Stomach smooth muscle (tissue), 2 donors: ENCODE measurements around the gene RAB20.

Experiments used
- H3K27ac ChIP-seq: one replicate; pipeline ENCODE4 v1.7.0; 2013; ENCODE audit warnings: mild to moderate bottlenecking, low read length, inconsistent platforms
- H3K27me3 ChIP-seq, 2 donors: one replicate each; pipeline ENCODE4 v1.7.0; 2013; ENCODE audit warnings: low read length in 2 of 2; ENCODE audit not compliant: insufficient read depth in 2 of 2, control insufficient read depth in 1 of 2
- H3K36me3 ChIP-seq, 2 donors: one replicate each; pipeline ENCODE4 v1.7.0; 2013; ENCODE audit warnings: low read length in 2 of 2; ENCODE audit not compliant: control insufficient read depth in 2 of 2, insufficient read depth in 2 of 2
- H3K4me1 ChIP-seq: one replicate; pipeline ENCODE4 v1.7.0; 2013; ENCODE audit warnings: low read length; ENCODE audit not compliant: control insufficient read depth, insufficient read depth
- H3K4me3 ChIP-seq, 2 donors: one replicate each; pipeline ENCODE4 v1.7.0; 2013; ENCODE audit warnings: low read length in 2 of 2
- H3K9ac ChIP-seq, 2 donors: one replicate each; pipeline ENCODE4 v1.7.0; 2013; ENCODE audit warnings: low read length in 2 of 2, mild to moderate bottlenecking in 1 of 2
- H3K9me3 ChIP-seq, 2 donors: one replicate each; pipeline ENCODE4 v1.7.0; 2013; ENCODE audit warnings: low read length in 2 of 2; ENCODE audit not compliant: control insufficient read depth in 2 of 2
- donor health status: healthy.
- donor health status: Pancreatic carcinoma.

The RAB20 gene

DNA sequence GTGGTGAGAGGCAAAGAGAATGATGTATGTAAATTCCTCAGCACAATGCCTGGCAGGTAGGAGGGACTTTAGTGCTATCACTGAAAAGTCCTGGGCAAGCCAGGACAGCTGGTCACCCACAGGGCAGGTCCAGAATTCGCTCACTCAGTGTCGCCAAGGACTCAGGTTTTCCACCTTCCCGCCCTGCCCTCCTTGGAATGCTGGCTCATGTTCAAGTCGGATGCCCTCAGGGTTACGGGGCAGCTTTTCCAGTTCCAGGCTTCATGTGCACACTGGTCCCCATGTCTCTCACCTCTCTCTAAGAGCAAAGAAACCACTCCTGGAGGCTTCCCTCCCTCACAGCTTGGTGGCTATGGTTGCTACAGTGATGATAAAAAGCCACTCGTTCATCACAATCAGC lies 29.1 kb upstream of the RAB20 start:
- Histone ChIP-seq H3K36me3 (no peaks in the 10 kb centered on the region), H3K9ac (no peak overlapping the region), H3K9me3 (no peaks in the 10 kb centered on the region), H3K27ac (no peak overlapping the region), H3K27me3 (no peaks in the 10 kb centered on the region), H3K4me3 (no peak overlapping the region), H3K4me1 (no peaks in the 10 kb centered on the region)

DNA sequence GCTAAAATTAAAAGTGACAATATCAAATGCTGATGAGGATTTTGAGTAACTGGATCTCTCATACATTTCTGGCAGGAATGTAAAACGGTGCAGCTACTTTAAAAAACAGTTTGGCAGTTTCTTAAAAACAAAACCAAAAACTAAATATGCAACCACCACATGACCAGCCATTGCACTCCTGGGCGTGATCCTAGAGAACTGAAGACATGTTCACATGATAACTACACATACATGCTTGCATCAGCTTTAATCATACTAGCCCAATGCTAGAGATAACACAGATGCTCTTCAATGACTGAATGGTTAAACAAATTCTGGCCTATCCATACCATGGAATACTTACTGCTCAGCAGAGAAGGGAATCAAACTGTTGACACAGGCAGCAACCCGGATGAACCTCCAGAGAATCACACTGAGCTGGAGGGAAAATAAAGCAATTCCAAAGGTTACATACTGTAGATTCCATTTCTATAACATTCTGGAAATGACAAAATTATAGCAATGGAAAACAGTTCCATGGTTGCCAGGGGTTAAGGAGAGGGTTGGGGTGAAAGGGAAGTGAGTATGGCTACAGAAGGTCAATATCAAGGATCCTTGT lies 28.4 kb upstream of the RAB20 start:
- H3K4me3 ChIP-seq: no peak overlapping the region
- H3K4me1 ChIP-seq: no peaks in the 10 kb centered on the region
- no peak overlapping the region for H3K27ac ChIP-seq
- no peaks in the 10 kb centered on the region for H3K9me3 ChIP-seq
- no peaks in the 10 kb centered on the region for H3K27me3 ChIP-seq
- no peak overlapping the region for H3K9ac ChIP-seq
- H3K36me3 ChIP-seq: no peaks in the 10 kb centered on the region

DNA sequence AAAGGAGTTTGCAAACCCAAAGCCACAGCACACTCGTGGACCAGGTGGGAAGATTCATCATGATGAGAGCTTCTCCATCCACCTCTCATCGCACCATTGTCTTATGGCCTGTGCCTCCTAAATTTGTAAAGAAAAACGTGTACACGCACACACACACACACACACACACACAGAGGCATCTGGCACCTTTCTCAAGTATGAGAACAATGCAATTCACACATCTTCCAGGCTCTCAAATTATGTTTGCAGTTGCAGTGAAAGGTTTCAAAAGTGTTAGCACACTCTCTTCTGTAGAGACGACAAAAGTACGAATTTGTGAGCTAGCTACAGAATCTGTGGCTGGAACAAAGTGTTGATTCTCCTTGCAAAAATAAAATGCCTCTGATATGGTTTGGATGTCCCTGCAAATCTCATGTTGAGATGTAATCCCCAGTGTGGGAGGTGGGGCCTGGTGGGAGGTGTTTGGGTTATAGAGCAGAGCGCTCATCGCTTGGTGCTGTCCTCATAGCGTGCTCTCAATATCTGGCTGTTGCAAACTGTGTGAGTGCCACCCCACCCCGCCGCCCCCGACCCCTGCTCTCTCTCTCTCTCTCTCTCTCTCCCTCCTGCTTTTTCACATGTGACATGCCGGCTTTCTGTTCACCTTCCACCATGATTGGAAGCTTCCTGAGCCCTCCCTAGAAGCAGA lies 21.8 kb upstream of the RAB20 start:
- Histone ChIP-seq H3K4me3 (no peak overlapping the region), H3K27ac (no peak overlapping the region), H3K9me3 (no peaks in the 10 kb centered on the region), H3K36me3 (no peaks in the 10 kb centered on the region), H3K4me1 (no peaks in the 10 kb centered on the region), H3K27me3 (no peaks in the 10 kb centered on the region), H3K9ac (no peak overlapping the region)

DNA sequence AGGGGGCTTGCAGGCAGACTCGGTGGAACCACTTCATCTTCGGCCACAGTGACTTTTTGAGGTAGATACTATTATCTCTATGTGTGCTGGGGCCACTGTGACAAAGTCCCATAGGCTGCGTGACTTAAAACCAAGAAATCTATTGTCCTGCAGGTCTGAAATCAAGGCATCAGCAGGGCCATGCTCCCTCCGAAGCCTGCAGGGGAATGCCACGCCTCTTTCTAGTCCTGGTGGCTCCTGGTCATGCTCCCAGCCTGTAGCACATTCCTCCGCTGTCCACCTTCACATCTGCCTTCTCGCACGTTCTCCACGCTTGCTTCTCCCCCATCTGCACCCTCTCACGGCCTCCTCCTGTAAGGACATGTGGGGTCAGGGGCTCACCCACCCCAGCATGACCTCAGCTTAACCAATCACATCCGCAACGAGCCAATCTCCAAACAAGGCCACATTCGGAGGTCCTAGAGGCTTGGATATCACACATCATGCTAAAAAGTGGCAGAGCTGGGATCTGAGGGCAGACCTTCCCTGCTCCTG lies 21.0 kb upstream of the RAB20 start:
- H3K27ac ChIP-seq: no peak overlapping the region
- no peak overlapping the region for H3K9ac ChIP-seq
- no peaks in the 10 kb centered on the region for H3K27me3 ChIP-seq
- no peaks in the 10 kb centered on the region for H3K36me3 ChIP-seq
- no peaks in the 10 kb centered on the region for H3K4me1 ChIP-seq
- no peak overlapping the region for H3K4me3 ChIP-seq
- H3K9me3 ChIP-seq: no peaks in the 10 kb centered on the region

DNA sequence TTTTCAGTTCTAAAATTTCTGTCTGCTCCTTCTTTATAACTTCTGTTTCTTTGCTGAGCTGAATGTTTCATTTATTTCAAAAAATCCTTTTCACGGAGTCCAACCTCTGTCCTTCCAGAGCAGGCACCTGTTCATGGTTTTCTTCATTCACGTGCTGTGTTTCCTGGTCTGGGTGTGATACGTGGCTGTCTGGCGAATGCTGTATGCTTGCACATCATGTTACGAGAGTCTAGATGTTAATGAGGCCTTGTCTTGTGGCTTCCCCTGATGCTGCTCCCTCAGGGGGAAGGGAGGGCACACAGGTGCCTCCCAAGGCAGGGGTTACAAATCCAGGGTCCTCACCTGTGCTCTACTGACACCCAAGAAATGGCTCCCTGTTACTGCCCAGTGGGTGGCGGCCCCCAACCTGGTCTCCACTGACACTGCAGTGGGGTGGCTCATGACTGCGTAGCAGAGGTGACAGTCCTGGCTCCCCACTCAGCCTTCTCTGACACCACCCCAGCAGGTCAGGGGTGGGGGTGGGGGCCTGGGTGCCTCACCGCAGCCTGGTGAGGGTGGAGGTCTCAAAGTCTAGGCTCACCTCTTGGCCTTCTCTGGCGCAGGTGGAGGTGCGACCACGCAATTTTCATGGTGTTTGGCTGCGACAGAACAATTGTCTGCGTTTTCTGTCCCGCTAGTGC lies 20.1 kb upstream of the RAB20 start:
- no peak overlapping the region for H3K27ac ChIP-seq
- no peak overlapping the region for H3K9ac ChIP-seq
- H3K4me1 ChIP-seq: no peaks in the 10 kb centered on the region
- H3K36me3 ChIP-seq: no peaks in the 10 kb centered on the region
- H3K9me3 ChIP-seq: no peaks in the 10 kb centered on the region
- H3K27me3 ChIP-seq: no peaks in the 10 kb centered on the region
- no peak overlapping the region for H3K4me3 ChIP-seq

DNA sequence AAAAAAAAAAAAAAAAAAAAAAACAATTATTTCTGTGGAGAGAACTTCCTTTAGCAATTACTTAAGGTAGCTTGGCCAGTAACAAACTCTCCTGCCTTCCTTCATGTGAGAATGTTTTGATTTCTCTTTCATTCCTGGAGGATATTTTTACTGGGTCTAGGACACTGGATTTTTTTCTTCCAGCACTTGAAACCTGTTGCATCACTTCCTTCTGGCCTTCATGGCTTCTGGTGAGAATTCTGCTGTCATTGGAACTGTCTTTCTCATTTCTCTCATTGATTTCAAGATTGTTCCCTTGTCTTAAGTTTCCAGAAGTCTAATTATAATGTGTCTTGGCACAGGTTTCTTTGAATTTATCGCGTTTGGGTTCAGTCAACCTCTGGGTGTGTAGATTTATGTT lies 19.3 kb upstream of the RAB20 start:
- H3K36me3 ChIP-seq: no peaks in the 10 kb centered on the region
- H3K4me1 ChIP-seq: no peaks in the 10 kb centered on the region
- no peaks in the 10 kb centered on the region for H3K27me3 ChIP-seq
- no peaks in the 10 kb centered on the region for H3K9me3 ChIP-seq
- no peak overlapping the region for H3K4me3 ChIP-seq
- H3K9ac ChIP-seq: no peak overlapping the region
- no peak overlapping the region for H3K27ac ChIP-seq

DNA sequence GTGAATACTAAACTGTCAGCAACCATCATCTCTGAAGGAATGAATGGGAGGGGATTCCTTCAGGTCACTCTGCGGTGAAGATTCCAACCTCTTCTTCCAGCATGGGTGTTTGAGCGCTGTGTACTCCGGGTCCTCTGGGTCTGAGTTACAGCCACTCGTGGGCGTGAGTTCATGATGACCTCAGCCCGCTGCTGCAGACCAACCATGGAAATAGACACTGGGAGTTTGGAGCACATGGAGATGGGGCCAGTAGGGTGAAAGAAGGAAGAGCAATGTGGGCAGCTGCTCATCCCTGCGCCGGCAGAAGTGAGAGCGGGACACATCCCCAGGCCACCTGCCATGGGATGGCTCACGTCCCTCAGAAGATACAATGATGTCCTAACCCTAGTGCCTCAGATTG lies 16.8 kb upstream of the RAB20 start:
- no peaks in the 10 kb centered on the region for H3K9me3 ChIP-seq
- H3K9ac ChIP-seq: no peak overlapping the region
- peaks cover 3% of the 10 kb centered on the region for H3K4me1 ChIP-seq
- H3K27me3 ChIP-seq: peaks cover 0 to 2% of the 10 kb centered on the region in 2 donors
- H3K27ac ChIP-seq: no peak overlapping the region
- no peak overlapping the region for H3K4me3 ChIP-seq
- no peaks in the 10 kb centered on the region for H3K36me3 ChIP-seq

DNA sequence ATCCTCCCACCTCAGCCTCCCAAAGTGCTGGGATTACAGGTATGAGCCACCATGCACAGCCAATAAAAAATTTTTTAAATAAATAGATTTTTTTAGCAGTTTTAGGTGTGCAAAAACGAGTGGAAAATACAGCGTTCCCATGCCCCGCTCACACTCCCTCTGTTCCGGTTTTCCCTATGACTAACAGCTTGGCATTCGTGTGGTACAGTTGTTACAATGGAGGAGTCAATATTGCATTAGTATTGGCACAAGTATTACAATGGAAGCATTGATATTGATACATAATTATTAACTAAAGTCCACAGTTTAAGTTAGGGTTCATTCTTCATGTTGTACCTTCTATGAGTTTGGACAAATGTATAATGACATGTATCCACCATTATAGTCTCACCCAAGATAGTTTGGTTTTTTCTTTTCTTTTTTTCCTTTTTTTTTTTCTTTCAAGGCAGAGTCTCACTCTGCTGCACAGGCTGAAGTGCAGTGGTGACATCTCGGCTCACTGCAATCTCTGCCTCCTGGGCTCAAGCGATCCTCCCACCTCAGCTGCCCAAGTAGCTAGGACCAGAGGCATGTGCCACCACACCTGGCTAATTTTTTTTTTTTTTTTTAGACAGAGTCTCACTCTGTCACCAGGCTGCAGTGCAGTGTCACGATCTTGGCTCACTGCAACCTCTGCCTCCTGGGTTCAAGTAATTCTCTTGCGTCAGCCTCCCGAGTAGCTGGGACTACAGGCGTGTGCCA lies 15.4 kb upstream of the RAB20 start:
- Histone ChIP-seq H3K9me3 (no peaks in the 10 kb centered on the region), H3K27ac (no peak overlapping the region), H3K36me3 (no peaks in the 10 kb centered on the region), H3K4me1 (peaks cover 3% of the 10 kb centered on the region), H3K9ac (no peak overlapping the region), H3K27me3 (peaks cover 9 to 10% of the 10 kb centered on the region in 2 donors), H3K4me3 (no peak overlapping the region)

DNA sequence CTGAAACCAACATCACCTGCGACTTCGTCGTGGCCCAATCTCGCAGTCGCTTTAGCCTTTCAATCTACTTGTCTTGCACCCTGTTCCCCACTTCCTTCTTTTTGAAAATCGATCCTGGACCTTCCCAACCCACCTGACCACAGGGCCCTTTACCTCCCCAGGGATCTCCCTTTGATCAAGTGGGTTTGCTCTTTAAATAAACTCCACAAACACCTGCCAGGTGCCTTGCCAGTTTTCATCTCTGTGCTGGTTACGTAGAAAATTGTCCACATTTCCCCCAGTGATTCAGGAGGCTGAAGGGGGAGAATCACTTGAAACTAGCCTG lies 14.5 kb upstream of the RAB20 start:
- H3K27me3 ChIP-seq: peaks cover 11 to 15% of the 10 kb centered on the region in 2 donors
- H3K4me1 ChIP-seq: peaks cover 3% of the 10 kb centered on the region
- no peak overlapping the region for H3K27ac ChIP-seq
- H3K4me3 ChIP-seq: no peak overlapping the region
- no peaks in the 10 kb centered on the region for H3K9me3 ChIP-seq
- H3K36me3 ChIP-seq: no peaks in the 10 kb centered on the region
- no peak overlapping the region for H3K9ac ChIP-seq

DNA sequence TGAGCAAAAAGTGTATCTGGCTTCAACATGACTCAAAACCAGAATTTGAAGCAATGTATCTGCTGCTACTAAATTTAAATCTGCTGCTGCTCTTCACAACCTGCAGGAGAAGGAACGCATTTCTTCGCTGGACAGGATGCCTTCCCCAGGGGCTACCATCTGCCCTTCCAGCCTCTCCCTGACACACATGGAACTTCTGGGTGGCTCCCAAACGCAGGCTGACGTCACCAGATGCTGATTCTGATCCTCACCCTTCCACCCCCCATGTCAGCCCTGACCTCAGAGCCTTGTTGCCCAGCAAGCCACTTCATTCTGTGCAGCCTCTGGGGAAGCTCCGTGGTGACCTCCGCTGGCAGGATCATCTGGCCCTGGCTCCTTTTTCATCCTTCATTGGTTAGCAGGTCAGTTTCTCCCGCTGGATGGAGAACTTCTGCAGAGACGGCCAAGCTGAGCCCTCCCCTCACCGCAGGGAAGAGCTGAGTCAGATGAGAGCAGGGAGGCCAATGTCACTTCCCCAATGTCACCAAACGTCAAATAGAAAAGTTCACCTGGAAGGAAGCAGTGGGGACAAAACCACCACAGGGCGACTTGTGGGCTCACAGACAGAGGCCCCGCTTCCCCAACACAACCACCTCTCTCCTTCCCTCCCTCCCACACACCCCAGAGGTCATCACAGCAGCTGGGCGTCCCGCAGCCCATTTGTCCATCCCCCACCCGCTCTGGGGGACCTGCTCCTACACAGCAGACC lies 14.0 kb upstream of the RAB20 start:
- Histone ChIP-seq H3K4me3 (no peak overlapping the region), H3K4me1 (peaks cover 3% of the 10 kb centered on the region), H3K27me3 (peaks cover 11 to 15% of the 10 kb centered on the region in 2 donors), H3K27ac (no peak overlapping the region), H3K36me3 (no peaks in the 10 kb centered on the region), H3K9ac (no peak overlapping the region), H3K9me3 (no peaks in the 10 kb centered on the region)
